GM21360 (cell line): Measurements from ENCODE around the gene ITPR1.
"Not testable (repeated sequence)": the region's sequence is repeated elsewhere in the genome, so short reads cannot be mapped to it uniquely, and the experiment has no call there.

Source experiments
- ATAC-seq: cut with Tn5 transposase; IDR thresholded peaks from one replicate; pipeline ENCODE4 v1.9.1; 2021; ENCODE audit warnings: mild to moderate bottlenecking, moderate library complexity; ENCODE audit not compliant: unreplicated experiment

Gene ITPR1

GRCh38 chr3:4753073-4753691 is 260.0 kb downstream of the ITPR1 start:
- ATAC-seq, result no peak

GRCh38 chr3:4754180-4755086 is 261.3 kb downstream of the ITPR1 start:
- ATAC-seq, result peak; percentile 80

- ATAC-seq, result no peak
Measured at GRCh38 chr3:4755566-4755965, 262.4 kb downstream of the ITPR1 start.

GRCh38 chr3:4756057-4756775 is 263.1 kb downstream of the ITPR1 start:
- ATAC-seq, result no peak

GRCh38 chr3:4756855-4757574 is 263.9 kb downstream of the ITPR1 start:
- no peak for ATAC-seq

GRCh38 chr3:4757575-4758248 is 264.6 kb downstream of the ITPR1 start:
- ATAC-seq, result no peak

- no peak for ATAC-seq
Measured at GRCh38 chr3:4758249-4758860, 265.2 kb downstream of the ITPR1 start.

GRCh38 chr3:4758957-4759656 is 266.0 kb downstream of the ITPR1 start:
- no peak for ATAC-seq

- ATAC-seq, result no peak
Measured at GRCh38 chr3:4759689-4760312, 266.7 kb downstream of the ITPR1 start.

GRCh38 chr3:4761759-4762158 is 268.6 kb downstream of the ITPR1 start:
- no peak for ATAC-seq

GRCh38 chr3:4762481-4763230 is 269.5 kb downstream of the ITPR1 start:
- not testable (repeated sequence) for ATAC-seq

GRCh38 chr3:4763604-4764247 is 270.6 kb downstream of the ITPR1 start:
- ATAC-seq, result no peak

GRCh38 chr3:4765212-4765611 is 272.1 kb downstream of the ITPR1 start:
- no peak for ATAC-seq

- no peak for ATAC-seq
Measured at GRCh38 chr3:4766263-4766662, 273.1 kb downstream of the ITPR1 start.

GRCh38 chr3:4766716-4767499 is 273.8 kb downstream of the ITPR1 start:
- no peak for ATAC-seq

- no peak for ATAC-seq
Measured at GRCh38 chr3:4768021-4768420, 274.9 kb downstream of the ITPR1 start.

- no peak for ATAC-seq
Measured at GRCh38 chr3:4768521-4768920, 275.4 kb downstream of the ITPR1 start.
